Muscle of leg (tissue), 11 donors: ENCODE measurements around the gene ANKFN1. TPM values are rescaled to one million over a fixed set of nuclear protein-coding genes. Genes with fewer than 3 reads are reported as not detected.
A peak's percentile ranks its signal among the peaks of the same experiment; 100 is the strongest.
"Not testable (repeated sequence)": the region's sequence is repeated elsewhere in the genome, so short reads cannot be mapped to it uniquely, and the experiment has no call there.

Experiments
- DNase-seq: peaks from one replicate; pipeline ENCODE4 v3.0.0; 2013
- H3K27ac ChIP-seq: one replicate; pipeline ENCODE4 v1.5.1; 2013; ENCODE audit warnings: mild to moderate bottlenecking, low read length, control low read depth
- H3K27me3 ChIP-seq: one replicate; pipeline ENCODE4 v1.6.1; 2013; ENCODE audit warnings: low read length; ENCODE audit not compliant: control insufficient read depth, insufficient read depth
- H3K36me3 ChIP-seq: one replicate; pipeline ENCODE4 v1.6.1; 2013; ENCODE audit warnings: low read length; ENCODE audit not compliant: control insufficient read depth, insufficient read depth
- H3K4me1 ChIP-seq: one replicate; pipeline ENCODE4 v1.6.1; 2013; ENCODE audit warnings: low read length; ENCODE audit not compliant: control insufficient read depth, insufficient read depth
- H3K4me3 ChIP-seq: one replicate; pipeline ENCODE4 v1.5.1; 2013; ENCODE audit warnings: low read length, control low read depth
- H3K9me3 ChIP-seq: replicated peaks from 2 replicates; pipeline ENCODE4 v1.6.1; 2013; ENCODE audit warnings: low read depth, low read length; ENCODE audit not compliant: control insufficient read depth
- WGBS: methylation state at CpG from one replicate; pipeline ENCODE4 v1.1.5; 2013; ENCODE audit warnings: missing lambda C conversion rate; ENCODE audit not compliant: insufficient coverage; 5-methylcytosine and 5-hydroxymethylcytosine counted together
- polyA plus RNA-seq, 8 donors: library from polyadenylated mRNA; unstranded; fragments of 120-200 nt; gene quantifications; one replicate each; pipeline versions ENCODE4 v1.2.1 to v1.2.3, GENCODE V29; 2013; ENCODE audit warnings: inconsistent platforms in 1 of 8, low replicate concordance in 1 of 8; ENCODE audit not compliant: insufficient read length in 8 of 8, insufficient read depth in 1 of 8
- total RNA-seq: library from RNA; stranded (reverse); fragments of 120-200 nt; gene quantifications from one replicate; pipeline ENCODE4 v1.2.4, GENCODE V29; 2013

The ANKFN1 gene
- total and polyA plus RNA-seq, 9 donors, result 0.10 to 0.91 (median 0.39) TPM

DNA sequence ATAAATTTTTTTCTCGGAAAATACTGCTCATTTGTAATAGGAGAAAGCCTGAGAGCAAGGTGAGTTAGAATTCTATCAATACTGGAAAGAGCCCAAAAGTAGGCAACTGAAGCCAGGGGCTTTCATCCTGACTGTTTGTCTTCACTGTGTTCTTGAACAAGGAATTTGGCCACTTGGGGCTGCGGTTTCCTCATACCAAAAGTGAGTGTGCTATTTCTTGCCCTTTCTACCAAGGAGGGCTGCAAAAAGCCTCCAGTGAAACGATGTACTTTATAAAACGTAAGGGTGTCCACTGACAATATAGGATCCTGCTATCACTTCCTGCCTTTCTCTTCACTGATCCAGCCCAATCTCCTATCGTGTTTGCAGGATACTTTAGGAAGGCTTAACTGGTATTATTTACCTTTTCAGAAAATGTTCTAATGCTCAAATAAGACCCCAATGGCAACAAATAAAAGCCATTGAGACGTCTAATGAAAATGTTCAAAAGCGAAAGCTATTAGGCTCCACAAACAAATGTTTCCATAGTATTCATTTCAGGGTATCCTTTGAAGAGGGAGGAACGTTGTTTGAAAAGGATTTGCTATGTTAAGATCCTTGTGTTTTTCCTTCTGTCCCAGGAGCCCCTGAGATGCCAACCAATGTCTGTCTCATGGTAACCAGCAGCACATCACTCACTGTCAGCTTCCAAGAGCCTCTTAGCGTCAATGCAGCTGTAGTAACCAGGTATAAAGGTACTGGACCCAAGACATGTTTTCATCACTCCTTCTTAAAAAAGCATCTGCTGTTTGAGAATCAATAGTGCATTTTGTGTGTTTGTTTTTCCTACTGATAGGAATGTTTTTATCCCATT lies 220.9 kb downstream of the ANKFN1 start:
- H3K9me3 ChIP-seq, result no peaks in the 10 kb centered on the region
- H3K4me3 ChIP-seq, result no peak overlapping the region
- no peak for DNase-seq
- H3K27me3 ChIP-seq, result no peaks in the 10 kb centered on the region
- H3K27ac ChIP-seq, result no peak overlapping the region
- no peaks in the 10 kb centered on the region for H3K36me3 ChIP-seq
- WGBS, result 83% methylated on average over 1 of the region's 9 CpGs
- H3K4me1 ChIP-seq, result no peaks in the 10 kb centered on the region

DNA sequence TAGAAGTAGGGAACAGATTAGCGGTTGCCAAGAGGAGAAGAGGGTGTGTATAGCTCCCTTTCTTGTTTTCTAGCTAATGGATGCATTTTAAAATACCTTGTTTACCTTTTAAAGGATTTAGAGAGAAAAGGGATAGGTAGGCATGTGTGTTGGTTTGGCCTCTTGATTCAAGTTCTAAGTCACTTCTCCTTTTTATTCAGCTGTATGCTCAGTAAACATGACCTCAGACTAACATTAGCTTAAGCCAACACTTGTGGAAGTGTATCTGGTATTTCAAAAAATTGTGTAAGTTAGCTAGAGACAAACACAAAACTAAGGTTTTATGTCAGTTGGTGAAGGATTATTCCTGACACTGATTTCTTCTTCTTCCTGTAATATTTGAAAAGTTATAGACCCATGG lies 236.1 kb downstream of the ANKFN1 start:
- H3K27ac ChIP-seq, result no peak overlapping the region
- WGBS, result no CpG with 5 or more reads among the region's 1 CpG
- no peaks in the 10 kb centered on the region for H3K36me3 ChIP-seq
- H3K4me3 ChIP-seq, result no peak overlapping the region
- H3K4me1 ChIP-seq, result no peaks in the 10 kb centered on the region
- H3K9me3 ChIP-seq, result no peaks in the 10 kb centered on the region
- DNase-seq, result no peak
- H3K27me3 ChIP-seq, result no peaks in the 10 kb centered on the region

DNA sequence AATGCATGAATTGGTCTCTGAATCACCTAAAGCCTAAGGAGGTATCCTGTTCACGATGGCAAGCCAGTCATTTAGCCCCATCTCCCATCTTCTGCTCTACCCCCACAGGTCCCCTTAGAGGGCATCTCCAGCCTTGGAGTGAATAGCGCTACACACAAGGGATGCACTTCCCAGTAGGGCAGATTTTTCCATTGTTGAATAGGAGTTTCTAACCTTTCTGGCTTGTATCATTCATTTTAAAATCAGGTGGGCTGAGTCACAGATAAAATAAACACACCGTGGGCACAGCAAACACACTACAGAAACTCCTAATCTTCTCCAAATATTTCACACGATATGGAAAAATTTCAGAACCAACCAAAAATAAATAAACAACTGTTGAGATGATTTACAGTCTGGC lies 239.0 kb downstream of the ANKFN1 start:
- 100% methylated on average over 1 of the region's 4 CpGs for WGBS
- Histone ChIP-seq H3K4me3 (no peak overlapping the region), H3K27ac (no peak overlapping the region), H3K36me3 (no peaks in the 10 kb centered on the region), H3K9me3 (no peaks in the 10 kb centered on the region), H3K4me1 (no peaks in the 10 kb centered on the region), H3K27me3 (no peaks in the 10 kb centered on the region)
- DNase-seq, result no peak

DNA sequence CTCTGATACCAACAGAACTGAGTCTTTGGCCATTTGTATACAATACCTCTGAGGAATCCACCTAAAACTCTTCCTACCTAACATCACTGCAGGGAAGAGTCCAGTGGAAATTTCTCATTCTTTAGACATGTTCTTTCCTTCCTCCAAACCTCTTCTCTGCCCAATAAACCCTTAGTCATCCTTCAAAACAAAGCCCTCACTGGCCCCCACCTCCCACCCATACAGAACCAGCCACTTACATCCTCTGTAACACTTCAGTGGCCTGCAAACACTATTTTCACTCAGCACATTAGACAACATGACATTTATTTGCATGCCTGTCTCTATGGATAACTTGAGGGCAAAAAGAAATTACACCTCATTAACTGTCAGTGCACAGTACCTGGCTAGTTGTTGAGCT lies 239.9 kb downstream of the ANKFN1 start:
- Histone ChIP-seq H3K27me3 (no peaks in the 10 kb centered on the region), H3K4me3 (no peak overlapping the region), H3K36me3 (no peaks in the 10 kb centered on the region), H3K4me1 (no peaks in the 10 kb centered on the region), H3K27ac (no peak overlapping the region), H3K9me3 (no peaks in the 10 kb centered on the region)
- no peak for DNase-seq

DNA sequence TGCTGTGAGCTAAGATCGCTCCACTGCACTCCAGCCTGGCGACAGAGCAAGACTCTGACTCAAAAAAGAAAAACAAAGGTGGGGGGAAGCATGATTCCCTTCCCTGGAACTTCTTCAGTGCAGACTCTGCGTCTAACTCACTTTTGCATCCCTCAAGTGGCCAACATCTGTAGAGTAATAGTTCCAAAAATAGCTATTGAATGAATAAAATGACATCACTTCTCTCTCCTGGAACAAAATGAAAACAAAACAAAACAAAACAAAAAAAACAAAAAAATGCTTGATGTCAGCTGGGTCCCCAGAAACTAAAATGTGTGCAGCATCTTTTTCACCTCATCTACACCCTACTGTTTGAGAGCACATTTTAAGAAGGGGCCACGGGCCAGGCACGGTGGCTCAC lies 242.5 kb downstream of the ANKFN1 start:
- Histone ChIP-seq H3K9me3 (no peaks in the 10 kb centered on the region), H3K4me1 (no peaks in the 10 kb centered on the region), H3K27me3 (no peaks in the 10 kb centered on the region), H3K27ac (no peak overlapping the region), H3K36me3 (no peaks in the 10 kb centered on the region), H3K4me3 (no peak overlapping the region)
- 77% methylated on average over 4 of the region's 5 CpGs for WGBS
- peak; percentile 26 for DNase-seq

DNA sequence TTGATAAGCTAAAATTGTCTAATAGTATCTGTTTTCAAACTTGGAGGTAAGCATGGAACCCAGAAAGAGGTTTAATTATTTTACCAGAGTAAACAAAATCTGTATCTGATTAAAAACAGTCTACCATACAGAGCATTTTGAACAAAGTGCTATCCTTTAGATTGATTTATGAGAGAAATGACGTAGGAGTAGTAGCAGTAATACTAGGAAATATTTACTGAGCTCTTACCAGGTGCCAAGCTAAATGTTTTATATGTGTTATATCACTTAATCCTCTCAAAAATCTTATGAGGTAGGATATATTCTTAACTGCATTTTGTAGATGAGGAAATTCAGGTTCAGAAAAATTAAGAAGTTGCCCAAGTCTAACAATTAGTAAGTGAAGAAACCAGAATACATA lies 253.8 kb downstream of the ANKFN1 start:
- no peak for DNase-seq
- no peaks in the 10 kb centered on the region for H3K9me3 ChIP-seq
- H3K27me3 ChIP-seq, result no peaks in the 10 kb centered on the region
- no peaks in the 10 kb centered on the region for H3K36me3 ChIP-seq
- no peak overlapping the region for H3K27ac ChIP-seq
- no peak overlapping the region for H3K4me3 ChIP-seq
- WGBS, result no CpG with 5 or more reads among the region's 1 CpG
- no peaks in the 10 kb centered on the region for H3K4me1 ChIP-seq

DNA sequence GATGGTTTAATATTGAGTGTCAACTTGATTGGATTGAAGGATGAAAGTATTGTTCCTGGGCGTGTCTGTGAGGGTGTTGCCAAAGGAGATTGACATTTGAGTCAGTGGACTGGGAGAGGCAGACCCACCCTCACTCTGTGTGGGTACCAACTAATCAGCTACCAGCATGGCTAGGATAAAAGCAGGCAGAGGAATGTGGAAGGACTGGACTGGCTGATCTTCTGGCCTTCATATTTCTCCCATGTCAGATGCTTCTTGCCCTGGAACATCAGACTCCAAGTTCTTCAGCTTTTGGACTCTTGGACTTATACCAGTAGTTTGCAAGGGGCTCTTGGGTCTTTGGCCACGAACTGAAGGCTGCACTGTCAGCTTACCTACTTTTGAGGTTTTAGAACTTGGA lies 259.1 kb downstream of the ANKFN1 start:
- H3K4me1 ChIP-seq, H3K36me3 ChIP-seq, H3K27me3 ChIP-seq, H3K27ac ChIP-seq, H3K9me3 ChIP-seq, DNase-seq, H3K4me3 ChIP-seq: not testable (repeated sequence)
- 44% methylated on average over 1 of the region's 2 CpGs for WGBS

DNA sequence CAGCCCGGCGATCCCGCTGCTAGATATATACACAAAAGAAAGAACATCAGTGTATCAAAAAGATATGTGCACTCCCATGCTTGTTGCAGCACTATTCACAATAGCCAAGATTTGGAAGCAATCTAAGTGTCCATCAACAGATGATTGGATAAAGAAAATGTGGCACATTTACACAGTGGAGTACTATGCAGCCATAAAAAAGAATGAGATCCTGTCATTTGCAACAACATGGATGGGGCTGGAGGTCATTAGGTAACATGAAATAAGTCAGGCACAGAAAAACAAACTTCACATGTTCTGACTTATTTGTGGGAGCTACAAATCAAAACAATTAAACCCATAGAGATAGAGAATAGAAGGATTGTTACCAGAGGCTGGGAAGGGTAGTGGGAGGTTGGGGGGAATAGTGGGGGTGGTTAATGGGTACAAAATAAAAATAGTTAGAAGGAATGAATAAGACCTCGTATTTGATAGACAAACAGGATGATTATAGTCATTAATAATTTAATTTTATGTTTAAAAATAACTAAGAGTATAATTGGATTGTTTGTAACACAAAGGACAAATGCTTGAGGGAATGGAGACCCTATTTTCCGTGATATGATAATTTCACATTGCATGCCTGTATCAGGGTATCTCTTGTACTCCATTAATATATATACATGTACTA lies 263.5 kb downstream of the ANKFN1 start:
- no CpG with 5 or more reads among the region's 5 CpGs for WGBS
- Histone ChIP-seq H3K27ac (no peak overlapping the region), H3K4me1 (no peaks in the 10 kb centered on the region), H3K4me3 (no peak overlapping the region), H3K36me3 (no peaks in the 10 kb centered on the region), H3K27me3 (no peaks in the 10 kb centered on the region), H3K9me3 (peaks cover 2% of the 10 kb centered on the region)
- DNase-seq, result no peak

DNA sequence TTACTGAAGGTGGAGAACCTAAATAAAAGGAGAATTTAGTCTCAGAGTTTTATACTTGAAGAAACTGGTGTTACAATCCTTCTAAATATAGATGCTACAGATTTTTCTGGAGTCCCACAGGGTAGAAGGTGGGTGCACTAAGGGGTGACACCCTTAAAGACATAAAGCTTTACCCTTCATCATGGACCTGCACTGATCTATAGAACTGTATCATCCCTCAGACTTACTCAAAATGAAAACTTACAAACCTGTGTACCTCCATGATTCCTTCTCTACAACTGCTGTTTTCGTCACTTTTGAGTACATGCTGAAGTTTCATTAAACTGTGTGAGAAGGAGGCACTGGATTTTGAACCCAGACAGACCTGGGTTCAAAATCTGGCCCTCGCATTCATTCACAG lies 270.7 kb downstream of the ANKFN1 start:
- DNase-seq, result no peak
- no peaks in the 10 kb centered on the region for H3K4me1 ChIP-seq
- no peak overlapping the region for H3K27ac ChIP-seq
- no peaks in the 10 kb centered on the region for H3K9me3 ChIP-seq
- no peaks in the 10 kb centered on the region for H3K27me3 ChIP-seq
- no peaks in the 10 kb centered on the region for H3K36me3 ChIP-seq
- H3K4me3 ChIP-seq, result no peak overlapping the region
- WGBS, result no CpG with 5 or more reads among the region's 2 CpGs

DNA sequence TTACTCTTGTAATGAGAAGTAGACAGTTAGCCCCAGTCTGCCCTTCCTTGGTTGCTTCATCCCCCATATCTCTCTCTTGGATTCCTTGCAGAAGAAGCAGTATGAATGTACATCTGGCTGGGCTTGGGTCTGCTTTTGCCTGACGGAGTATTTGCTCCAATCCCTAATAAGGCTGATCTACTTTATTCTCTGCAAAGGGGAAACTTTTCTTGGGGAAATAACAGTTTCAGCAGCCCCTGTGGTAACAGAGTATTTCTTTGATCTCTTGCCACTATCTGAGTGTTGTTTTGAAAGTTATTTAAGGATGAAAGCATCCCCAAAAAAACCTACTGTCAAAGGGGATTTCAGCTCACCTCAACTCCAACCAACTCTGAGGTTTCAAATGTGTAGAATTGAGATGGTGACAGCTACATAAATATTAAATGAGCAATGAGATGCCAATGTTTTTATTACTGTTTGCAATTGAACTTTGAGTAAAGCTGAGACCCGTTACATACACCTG lies 271.3 kb downstream of the ANKFN1 start:
- no peaks in the 10 kb centered on the region for H3K9me3 ChIP-seq
- no CpG with 5 or more reads among the region's 2 CpGs for WGBS
- no peaks in the 10 kb centered on the region for H3K36me3 ChIP-seq
- H3K27ac ChIP-seq, result no peak overlapping the region
- DNase-seq, result no peak
- H3K4me1 ChIP-seq, result no peaks in the 10 kb centered on the region
- H3K27me3 ChIP-seq, result no peaks in the 10 kb centered on the region
- no peak overlapping the region for H3K4me3 ChIP-seq
